T-helper 9 cell (primary cell): ENCODE results near the gene SNX8.
"Not testable (repeated sequence)": the region's sequence is repeated elsewhere in the genome, so short reads cannot be mapped to it uniquely, and the experiment has no call there.

Experiments
- DNase-seq: peaks from one replicate; pipeline ENCODE4 v3.0.0-alpha.2; 2020

SNX8 gene

GRCh38 chr7:2325162-2325561 lies 10.9 kb upstream of the SNX8 start:
- DNase-seq: no peak

- DNase-seq: no peak
Observed at GRCh38 chr7:2321020-2321419, 6.8 kb upstream of the SNX8 start.

DNA sequence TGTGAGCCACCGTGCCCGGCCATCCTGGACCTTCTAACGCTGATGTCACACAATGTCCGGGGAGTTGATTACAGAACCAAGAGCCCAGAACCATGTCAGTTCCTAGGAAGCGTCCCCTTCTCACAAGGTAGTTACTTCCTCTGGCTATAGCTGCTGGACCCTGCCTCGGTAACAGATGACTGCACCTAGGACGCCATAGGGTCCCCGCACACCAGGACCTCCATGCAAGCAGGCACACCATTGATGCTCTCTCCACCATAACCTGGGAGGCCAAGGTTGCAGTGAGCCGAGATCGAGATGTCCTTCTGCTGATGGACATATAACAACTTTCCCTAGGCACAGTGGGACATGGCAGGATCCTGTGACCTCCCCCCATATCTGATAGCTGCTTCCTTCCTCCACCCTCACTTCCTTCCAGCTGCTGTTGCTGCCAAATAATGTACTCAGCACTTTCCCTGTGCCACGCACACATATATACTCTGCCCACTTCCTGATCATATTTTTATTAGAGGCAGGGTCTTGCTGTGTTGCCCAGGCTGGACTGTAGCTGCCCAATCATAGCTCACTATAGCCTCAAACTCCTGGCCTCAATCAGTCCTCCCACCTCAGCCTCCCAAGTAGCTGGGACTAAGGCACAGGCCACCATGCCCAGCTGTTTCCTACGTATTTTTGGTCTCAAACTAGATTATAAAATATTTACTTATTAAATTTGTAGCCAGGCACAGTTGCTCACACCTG lies 3.5 kb upstream of the SNX8 start:
- DNase-seq: no peak

DNA sequence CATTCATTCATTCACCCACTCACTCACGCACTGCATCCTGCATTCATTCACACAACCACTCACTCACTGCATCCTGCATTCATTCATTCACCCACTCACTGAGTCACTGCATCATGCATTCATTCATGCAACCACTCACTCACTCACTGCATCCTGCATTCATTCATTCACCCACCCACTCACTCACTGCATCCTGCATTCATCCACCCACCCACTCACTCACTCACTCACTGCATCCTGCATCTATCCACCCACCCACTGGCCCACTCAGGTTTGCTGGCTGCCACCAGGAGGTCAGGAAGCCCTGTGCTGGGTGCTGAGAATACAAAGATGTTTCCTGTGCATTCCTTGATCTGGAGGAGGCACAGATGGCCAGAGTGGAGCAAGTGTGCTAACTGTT lies 2.3 kb upstream of the SNX8 start:
- DNase-seq: no peak

DNA sequence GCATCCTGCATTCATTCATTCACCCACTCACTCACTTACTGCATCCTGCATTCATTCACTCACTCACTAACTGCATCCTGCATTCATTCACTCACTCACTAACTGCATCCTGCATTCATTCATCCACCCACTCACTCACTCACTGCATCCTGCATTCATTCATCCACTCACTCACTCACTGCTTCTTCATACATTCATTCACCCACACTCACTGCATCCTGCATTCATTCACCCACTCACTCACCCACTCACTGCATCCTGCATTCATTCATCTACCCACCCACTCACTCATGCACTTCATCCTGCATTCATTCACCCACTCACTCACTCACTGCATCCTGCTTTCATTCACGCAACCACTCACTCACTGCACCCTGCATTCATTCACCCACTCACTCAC lies 1.5 kb upstream of the SNX8 start:
- DNase-seq: no peak

DNA sequence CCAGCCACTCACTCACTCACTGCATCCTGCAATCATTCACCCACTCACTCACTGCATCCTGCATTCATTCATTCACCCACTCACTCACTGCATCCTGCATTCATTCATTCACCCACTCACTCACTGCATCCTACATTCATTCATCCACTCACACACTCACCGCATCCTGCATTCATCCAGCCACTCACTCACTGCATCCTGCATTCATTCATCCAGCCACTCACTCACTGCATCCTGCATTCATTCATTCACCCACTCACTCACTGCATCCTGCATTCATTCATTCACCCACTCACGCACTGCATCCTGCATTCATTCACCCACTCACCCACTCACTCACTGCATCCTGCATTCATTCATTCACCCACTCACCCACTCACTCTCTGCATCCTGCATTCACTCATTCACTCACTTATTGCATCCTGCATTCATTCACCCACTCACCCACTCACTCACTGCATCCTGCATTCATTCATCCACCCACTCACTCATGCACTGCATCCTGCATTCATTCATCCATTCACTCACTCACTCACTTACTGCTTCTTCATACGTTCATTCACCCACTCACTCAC lies 802 bp upstream of the SNX8 start:
- DNase-seq: not testable (repeated sequence)

DNA sequence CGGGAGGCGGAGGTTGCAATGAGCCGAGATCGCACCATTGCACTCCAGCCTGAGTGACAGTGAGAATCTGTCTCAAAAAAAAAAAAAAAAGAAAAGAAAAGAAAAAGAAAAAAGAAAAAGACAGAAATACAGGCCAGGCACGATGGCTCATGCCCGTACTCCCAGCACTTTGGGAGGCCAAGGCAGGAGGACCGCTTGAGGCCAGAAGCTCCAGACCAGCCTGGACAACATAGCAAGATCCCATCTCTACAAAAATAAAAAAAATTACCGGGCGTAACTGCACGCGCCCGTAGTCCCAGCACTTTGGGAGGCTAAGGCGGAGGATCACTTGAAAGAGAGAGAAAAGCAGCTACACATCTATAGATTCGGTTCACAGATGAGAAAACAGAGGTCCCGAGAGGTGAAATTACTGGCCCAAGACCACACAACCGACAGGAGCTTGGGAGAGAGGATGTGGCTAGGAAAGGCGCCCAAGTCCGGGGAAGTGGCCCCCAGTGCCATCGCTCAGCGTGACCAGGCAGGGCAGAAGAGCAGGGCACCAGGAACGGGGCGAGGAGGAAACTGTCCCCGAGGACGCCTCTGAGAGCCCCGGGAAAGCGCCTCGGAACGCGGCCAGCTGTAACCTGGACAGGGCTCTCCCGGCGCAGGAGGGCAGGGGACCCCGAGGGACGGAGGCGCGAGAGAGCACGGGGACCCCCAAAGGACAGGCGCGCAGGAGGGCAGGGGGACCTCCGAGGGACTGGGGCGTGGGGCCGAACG lies 612 bp downstream of the SNX8 start:
- DNase-seq: no peak

DNA sequence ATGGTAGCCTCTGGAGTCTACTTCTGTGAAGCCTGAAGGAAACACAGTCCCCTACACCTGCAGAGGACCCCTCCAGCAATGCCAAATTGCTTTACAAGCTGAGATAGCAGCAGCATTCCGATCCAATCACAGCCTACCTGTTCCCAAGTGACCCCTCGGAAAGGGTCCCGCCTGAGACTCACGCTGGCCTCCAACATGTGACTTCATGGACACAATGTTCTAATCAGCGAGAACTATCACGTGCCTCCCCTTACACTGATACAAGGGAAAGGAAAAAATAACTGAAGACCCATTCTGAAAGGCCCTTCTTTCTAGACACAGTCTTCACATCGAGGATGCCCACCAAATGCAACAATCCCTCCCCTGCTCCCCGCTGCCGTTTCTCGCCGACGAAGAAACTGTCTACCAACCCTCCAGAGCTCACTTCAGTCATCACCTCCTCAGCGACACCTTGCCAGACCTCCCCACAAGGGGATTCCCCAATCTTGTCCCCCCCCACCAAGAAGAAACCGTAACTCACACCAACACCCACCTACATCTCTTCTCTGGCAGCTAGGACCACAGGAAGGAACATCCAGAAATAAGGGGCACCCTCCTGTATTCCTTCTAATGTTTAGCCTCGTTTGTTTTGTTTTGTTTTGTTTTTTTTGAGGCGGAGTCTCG lies 1.8 kb downstream of the SNX8 start:
- no peak for DNase-seq

DNA sequence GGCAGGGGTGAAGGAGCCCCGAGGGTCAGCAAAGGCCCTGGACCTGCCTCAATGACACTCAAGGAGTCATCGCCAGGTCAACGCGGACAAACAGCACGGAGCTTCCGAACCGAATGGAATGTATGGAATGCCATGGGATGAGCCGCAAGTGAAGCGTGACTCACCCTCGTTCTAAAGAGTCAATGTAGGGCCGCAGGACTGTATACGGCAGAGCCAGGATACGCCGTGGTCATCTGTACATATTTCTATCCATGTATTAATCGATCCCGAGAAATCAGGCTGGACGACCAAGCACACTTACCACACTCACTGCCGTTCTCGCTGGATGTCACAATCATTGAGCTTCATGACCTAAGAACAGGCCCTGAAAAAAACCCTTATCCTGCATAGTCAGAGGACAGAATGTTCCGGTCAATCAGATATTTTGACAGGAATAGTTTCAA lies 4.3 kb downstream of the SNX8 start:
- DNase-seq: no peak

GRCh38 chr7:2307690-2308107 lies 6.5 kb downstream of the SNX8 start:
- no peak for DNase-seq

DNA sequence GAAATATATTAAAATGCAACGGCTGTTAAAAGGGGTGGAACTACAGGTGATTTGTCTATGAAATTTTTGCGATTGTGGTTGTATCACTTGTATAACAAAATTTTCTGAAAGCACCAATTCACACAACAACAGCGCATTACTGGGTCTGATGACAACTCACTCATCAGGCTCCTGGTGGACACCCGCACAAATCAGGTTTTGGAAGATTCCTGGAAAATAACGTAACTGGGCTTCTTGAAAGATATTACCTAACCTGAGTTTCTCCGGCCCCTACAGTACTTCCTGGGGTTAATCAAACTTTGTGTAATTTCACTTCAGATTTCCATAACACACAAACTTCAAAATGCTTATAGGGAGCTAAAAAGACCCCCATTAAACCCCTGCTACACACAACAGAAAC lies 7.6 kb downstream of the SNX8 start:
- no peak for DNase-seq

DNA sequence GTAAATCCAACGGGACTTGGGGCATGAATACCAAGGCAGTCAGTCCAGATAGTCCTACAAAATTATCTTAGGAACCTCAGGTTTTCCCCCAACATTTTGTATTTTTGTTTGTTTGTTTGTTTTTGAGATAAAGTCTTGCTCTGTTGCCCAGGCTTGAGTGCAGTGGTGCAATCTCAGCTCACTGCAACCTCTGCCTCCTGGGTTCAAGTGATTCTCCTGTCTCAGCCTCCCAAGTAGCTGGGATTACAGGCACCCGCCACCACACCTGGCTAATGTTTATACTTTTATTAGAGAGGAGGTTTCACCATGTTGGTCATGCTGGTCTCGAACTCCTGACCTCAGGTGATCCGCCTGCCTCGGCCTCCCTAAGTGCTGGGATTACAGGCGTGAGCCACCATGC lies 9.0 kb downstream of the SNX8 start:
- DNase-seq: not testable (repeated sequence)

GRCh38 chr7:2303520-2303919 lies 10.7 kb downstream of the SNX8 start:
- not testable (repeated sequence) for DNase-seq

DNA sequence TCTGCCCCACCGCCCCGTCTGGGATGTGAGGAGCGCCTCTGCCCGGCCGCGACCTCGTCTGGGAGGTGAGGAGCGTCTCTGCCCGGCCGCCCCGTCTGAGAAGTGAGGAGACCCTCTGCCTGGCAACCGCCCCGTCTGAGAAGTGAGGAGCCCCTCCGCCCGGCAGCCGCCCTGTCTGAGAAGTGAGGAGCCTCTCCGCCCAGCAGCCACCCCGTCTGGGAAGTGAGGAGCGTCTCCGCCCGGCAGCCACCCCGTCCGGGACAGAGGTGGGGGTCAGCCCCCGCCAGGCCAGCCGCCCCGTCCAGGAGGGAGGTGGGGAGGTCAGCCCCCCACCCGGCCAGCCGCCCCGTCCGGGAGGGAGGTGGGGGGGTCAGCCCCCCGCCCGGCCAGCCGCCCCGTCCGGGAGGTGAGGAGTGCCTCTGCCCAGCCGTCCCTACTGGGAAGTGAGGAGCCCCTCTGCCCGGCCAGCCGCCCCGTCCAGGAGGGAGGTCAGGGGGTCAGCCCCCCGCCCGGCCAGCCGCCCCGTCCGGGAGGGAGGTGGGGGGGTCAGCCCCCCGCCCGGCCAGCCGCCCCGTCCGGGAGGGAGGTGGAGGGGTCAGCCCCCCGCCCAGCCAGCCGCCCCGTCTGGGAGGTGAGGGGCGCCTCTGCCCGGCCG lies 11.4 kb downstream of the SNX8 start:
- not testable (repeated sequence) for DNase-seq

DNA sequence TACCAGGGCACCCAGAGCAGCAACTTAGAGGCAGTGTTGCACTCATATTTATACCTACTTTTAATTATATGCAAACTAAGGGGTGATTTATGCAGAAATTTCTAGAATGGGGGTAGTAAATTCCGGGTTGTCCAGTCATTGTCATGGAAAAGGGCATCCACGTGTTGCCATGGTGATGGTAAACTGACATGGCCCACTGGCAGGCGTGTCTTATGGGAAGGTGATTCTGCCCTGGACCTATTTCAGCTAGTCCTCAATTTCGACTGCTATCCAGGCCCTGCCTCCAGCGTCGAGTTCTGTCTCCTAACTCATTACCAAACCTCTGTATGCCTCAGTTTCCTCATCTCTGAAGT lies 12.8 kb downstream of the SNX8 start:
- DNase-seq: no peak

GRCh38 chr7:2299870-2300512 lies 14.2 kb downstream of the SNX8 start:
- DNase-seq: no peak

- no peak for DNase-seq
Observed at GRCh38 chr7:2299131-2299829, 15.0 kb downstream of the SNX8 start.

DNA sequence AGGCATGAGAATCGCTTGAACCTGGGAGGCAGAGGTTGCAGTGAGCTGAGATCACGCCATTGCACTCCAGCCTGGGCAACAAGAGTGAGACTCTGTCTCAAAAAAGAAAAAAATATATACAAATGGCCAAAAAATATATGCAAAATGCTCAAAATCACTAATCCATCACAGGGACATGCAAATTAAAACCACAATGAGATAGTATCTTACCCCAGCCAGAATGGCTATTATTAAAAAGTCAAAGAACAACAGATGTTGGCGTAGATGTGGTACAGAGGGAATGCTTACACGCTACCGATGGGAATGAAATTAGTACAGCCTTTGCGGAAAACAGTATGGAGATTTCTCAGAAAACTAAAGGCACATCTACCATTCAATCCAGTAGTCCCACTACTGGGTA lies 17.4 kb downstream of the SNX8 start:
- DNase-seq: no peak

DNA sequence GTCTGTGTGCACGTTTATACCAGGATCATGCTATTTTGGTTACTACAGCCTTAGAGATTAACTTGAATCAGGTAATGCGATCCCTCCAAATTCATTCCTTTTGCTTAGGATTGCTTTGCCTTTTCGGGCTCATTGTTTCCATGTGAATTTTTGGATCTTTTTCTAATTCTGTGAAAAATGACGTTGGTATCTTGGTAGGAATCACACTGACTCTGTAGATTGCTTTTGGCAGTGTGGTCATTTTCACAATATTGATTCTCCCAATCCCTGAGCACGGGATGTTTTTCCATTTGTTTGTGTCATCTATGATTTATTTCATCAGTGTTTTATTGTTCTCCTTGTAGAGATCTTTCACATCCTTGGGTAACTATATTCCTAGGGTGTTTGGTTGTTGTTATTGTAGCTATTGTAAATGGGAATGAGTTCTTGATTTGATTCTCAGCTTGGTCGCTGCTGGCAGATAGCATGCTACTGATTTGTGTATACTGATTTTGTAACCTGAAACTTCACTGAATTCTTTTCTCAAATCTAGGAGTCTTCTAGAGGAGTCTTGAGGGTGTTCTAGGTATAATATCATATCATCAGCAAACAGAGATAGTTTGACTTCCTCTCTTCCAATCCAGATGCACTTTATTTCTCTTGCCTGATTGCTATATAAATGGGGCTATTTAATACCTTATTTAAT lies 18.2 kb downstream of the SNX8 start:
- no peak for DNase-seq

DNA sequence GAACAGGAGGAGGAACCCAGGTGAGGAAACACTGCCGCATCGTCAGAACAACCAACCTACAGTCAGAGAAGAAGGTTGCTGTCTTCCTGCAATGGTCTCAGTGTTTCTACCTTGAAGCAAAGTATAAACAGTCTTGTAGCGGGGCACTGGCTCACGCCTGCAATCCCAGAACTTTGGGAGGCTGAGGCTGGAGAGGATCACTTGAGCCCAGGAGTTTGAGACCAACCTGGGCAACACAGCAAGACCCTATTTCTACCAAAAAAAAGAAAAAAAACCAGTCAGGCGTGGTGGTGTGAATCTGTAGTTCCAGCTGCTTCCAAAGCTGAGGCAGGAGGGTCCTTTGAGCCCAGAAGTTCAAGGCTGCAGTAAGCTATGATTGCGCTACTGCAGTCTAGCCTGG lies 23.4 kb downstream of the SNX8 start:
- no peak for DNase-seq

- DNase-seq: no peak
Observed at GRCh38 chr7:2289621-2290020, 24.6 kb downstream of the SNX8 start.
